Caco-2 (cell line): ENCODE measurements around the gene SH2B2. TPM values are rescaled to one million over a fixed set of nuclear protein-coding genes. Genes with fewer than 3 reads are reported as not detected.

Experiments
- BruUV-seq: library from RNA; stranded (reverse); fragments of 400-500 nt; replicated peaks from 2 replicates; lab custom pipeline; 2021; lab: Mats Ljungman, UMichigan
- CTCF ChIA-PET: fragments of 300-600 bp; sonication (Branson Sonifier 250); formaldehyde crosslinking; loops from one replicate; lab custom pipeline; 2022; ENCODE audit warnings: antibody characterized with exemption; lab: Charles Lee
- POLR2A ChIA-PET: fragments of 300-600 bp; sonication (Branson Sonifier 250); formaldehyde crosslinking; loops from one replicate; lab custom pipeline; 2022; ENCODE audit warnings: antibody characterized with exemption; lab: Charles Lee
- DNase-seq, 2 experiments: peaks; one replicate each; pipeline versions ENCODE4 v3.0.0 to v3.0.0-alpha.2; 2020 to 2022
- H3K27me3 ChIP-seq: replicated peaks from 2 replicates; pipeline ENCODE4 v1.6.0; 2011; ENCODE audit warnings: low read length; ENCODE audit not compliant: control insufficient read depth, insufficient read depth
- H3K36me3 ChIP-seq: 2 replicates; pipeline ENCODE4 v1.5.1; 2011; ENCODE audit warnings: low read length; ENCODE audit not compliant: control insufficient read depth, insufficient read depth
- H3K4me1 ChIP-seq: fragments of 250-450 bp; sonication (Bioruptor Pico); 2 replicates; pipeline ENCODE4 v1.5.1; 2020; ENCODE audit warnings: mild to moderate bottlenecking
- H3K4me3 ChIP-seq: 2 replicates; pipeline ENCODE4 v1.5.1; 2011; ENCODE audit warnings: low read depth, mild to moderate bottlenecking, control low read depth, low read length
- H3K9me3 ChIP-seq: fragments of 250-450 bp; sonication (Bioruptor Pico); 2 replicates; pipeline ENCODE4 v1.5.1; 2020; ENCODE audit warnings: mild to moderate bottlenecking, moderate library complexity
- H3K27ac Mint-ChIP-seq: one replicate; pipeline ENCODE4 v1.8.0; 2022; ENCODE audit warnings: mixed read lengths; ENCODE audit not compliant: unreplicated experiment
- H3K27me3 Mint-ChIP-seq: one replicate; pipeline ENCODE4 v1.8.0; 2022; ENCODE audit warnings: mixed read lengths; ENCODE audit not compliant: insufficient read depth, unreplicated experiment
- H3K36me3 Mint-ChIP-seq: one replicate; pipeline ENCODE4 v1.8.0; 2022; ENCODE audit warnings: mild to moderate bottlenecking, mixed read lengths; ENCODE audit not compliant: insufficient read depth, unreplicated experiment
- H3K4me1 Mint-ChIP-seq: one replicate; pipeline ENCODE4 v1.8.0; 2022; ENCODE audit warnings: low read depth, mixed read lengths; ENCODE audit not compliant: unreplicated experiment
- H3K4me3 Mint-ChIP-seq: one replicate; pipeline ENCODE4 v1.8.0; 2022; ENCODE audit warnings: mild to moderate bottlenecking, moderate library complexity, mixed read lengths; ENCODE audit not compliant: unreplicated experiment
- H3K9me3 Mint-ChIP-seq: one replicate; pipeline ENCODE4 v1.8.0; 2022; ENCODE audit warnings: mixed read lengths; ENCODE audit not compliant: unreplicated experiment
- intact Hi-C: fragments of 100-400 bp; cut with micrococcal nuclease; formaldehyde crosslinking; loops from one replicate; pipeline ENCODE4 v1.10.0; 2022; ENCODE audit not compliant: unreplicated experiment
- total RNA-seq: library from RNA; stranded (reverse); gene quantifications from 2 replicates; pipeline ENCODE4 v1.2.3, GENCODE V29; 2022
- TF ChIP-seq, protein P1 (sequence below), 2 experiments: fragments of 200-600 bp in 1 of 2; IDR thresholded peaks; 1 replicate in 1 of 2; 2 replicates in 1 of 2; pipeline versions ENCODE4 v1.5.1 to v1.8.0; 2011 to 2022; ENCODE audit warnings: antibody characterized with exemption in 1 of 2, control low read depth in 1 of 2, inconsistent platforms in 1 of 2, low read depth in 1 of 2, low read length in 1 of 2, mild to moderate bottlenecking in 1 of 2, moderate library complexity in 1 of 2; ENCODE audit not compliant: insufficient read depth in 1 of 2, severe bottlenecking in 1 of 2, unreplicated experiment in 1 of 2

SH2B2 gene
- total RNA-seq, 1 experiment from 2014 or later: 10.6 TPM

DNA sequence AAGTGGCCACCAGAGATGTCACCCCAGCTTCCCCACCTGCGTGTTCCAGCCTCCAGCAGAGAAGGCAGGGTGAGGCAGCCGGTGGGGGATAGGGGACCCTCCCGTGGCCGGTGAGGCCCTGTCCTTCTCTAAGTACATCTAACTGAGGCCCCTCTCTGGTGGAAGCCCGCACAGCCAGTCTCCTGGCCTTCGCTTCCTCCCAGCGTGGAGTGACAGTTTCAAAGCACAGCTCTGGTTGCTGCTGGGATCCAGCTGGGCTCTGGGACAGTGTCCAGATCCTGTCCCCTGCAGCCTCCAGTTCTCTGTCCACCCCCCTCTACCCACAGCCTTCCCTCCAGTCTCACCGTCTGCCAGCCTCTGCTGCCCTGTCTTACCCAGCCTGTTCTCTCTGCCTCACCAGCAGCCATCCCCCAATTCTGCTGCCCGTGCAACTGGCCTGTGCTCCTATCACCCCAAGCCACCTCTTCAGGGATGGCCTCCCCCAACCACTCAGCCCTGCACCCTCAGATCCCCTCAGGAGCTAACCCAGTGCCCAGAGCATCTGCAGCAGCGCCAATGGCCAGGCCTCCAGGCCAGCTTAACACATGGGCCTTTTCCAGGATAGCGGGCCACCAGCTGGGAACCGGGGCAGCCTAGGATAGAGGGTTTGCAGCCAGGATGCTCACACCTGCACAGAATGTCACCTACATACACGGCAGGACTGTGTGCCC lies 16.3 kb upstream of the SH2B2 start:
- BruUV-seq: no TSS peak
- Histone ChIP-seq H3K9me3 (no peaks in the 10 kb centered on the region), H3K4me3 (no peak overlapping the region), H3K27me3 (no peaks in the 10 kb centered on the region), H3K4me1 (peaks cover 10% of the 10 kb centered on the region), H3K36me3 (no peaks in the 10 kb centered on the region)
- Mint-ChIP-seq H3K4me1 (peaks cover 5% of the 10 kb centered on the region), H3K27ac (peak overlapping the region; percentile 37), H3K36me3 (peaks cover 21% of the 10 kb centered on the region), H3K27me3 (no peaks in the 10 kb centered on the region), H3K9me3 (no peaks in the 10 kb centered on the region), H3K4me3 (no peak overlapping the region)
- CTCF ChIA-PET: no interaction called here
- POLR2A ChIA-PET: no interaction called here
- TF ChIP-seq, protein P1, sequence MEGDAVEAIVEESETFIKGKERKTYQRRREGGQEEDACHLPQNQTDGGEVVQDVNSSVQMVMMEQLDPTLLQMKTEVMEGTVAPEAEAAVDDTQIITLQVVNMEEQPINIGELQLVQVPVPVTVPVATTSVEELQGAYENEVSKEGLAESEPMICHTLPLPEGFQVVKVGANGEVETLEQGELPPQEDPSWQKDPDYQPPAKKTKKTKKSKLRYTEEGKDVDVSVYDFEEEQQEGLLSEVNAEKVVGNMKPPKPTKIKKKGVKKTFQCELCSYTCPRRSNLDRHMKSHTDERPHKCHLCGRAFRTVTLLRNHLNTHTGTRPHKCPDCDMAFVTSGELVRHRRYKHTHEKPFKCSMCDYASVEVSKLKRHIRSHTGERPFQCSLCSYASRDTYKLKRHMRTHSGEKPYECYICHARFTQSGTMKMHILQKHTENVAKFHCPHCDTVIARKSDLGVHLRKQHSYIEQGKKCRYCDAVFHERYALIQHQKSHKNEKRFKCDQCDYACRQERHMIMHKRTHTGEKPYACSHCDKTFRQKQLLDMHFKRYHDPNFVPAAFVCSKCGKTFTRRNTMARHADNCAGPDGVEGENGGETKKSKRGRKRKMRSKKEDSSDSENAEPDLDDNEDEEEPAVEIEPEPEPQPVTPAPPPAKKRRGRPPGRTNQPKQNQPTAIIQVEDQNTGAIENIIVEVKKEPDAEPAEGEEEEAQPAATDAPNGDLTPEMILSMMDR (IDR thresholded peaks at IDR 0.05; ENCODE audit: insufficient read depth in 1 of 2, low read depth in 1 of 2, low read length in 1 of 2, severe bottlenecking in 1 of 2, unreplicated experiment in 1 of 2): no peak
- intact Hi-C loops: loop anchor here (5.0 kb wide), 1 partner anchor 453 kb away; the partner anchor contains the start of gene CUX1
- DNase-seq: no peak

DNA sequence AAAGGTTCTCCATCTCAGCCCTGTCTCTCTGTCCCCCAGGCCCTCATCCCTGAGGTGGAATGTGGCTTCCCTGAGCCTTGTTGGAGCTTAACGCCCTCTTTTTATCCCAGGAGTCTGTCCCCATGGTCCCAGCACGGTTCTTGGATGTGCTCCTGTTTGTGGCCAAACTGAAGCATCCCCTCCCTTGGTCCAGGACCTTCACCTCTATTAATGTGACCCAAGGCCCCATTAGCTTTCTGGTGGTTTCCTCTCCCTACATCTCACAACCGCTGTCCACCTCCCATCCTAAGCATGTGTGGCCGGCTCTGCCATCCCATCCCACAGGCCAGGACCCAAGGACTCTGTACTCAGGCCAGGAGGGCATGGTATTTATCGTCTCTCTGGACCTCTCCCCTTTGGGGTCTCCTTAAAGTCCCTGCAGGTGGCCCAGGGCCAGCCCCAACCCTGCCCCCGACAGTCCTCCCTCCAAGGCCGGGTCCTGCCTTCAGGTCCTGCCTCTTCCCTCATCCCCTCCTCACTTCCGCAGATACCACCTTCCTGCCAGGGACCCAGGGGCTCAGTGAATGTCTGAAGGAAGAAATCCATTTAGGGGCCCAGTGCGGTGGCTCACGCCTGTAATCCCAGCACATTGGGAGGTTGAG lies 15.4 kb upstream of the SH2B2 start:
- intact Hi-C loops: loop anchor here (5.0 kb wide), 1 partner anchor 454 kb away; the partner anchor contains the start of gene CUX1
- DNase-seq: no peak
- ChIA-PET POLR2A (no interaction called here), CTCF (no interaction called here)
- no peak overlapping the region for H3K27ac Mint-ChIP-seq
- BruUV-seq: no TSS peak
- TF ChIP-seq, protein P1 (IDR thresholded peaks at IDR 0.05; ENCODE audit: insufficient read depth in 1 of 2, low read depth in 1 of 2, low read length in 1 of 2, severe bottlenecking in 1 of 2, unreplicated experiment in 1 of 2): no peak
- no peaks in the 10 kb centered on the region for H3K27me3 ChIP-seq
- peaks cover 13% of the 10 kb centered on the region for H3K36me3 Mint-ChIP-seq
- H3K9me3 Mint-ChIP-seq: no peaks in the 10 kb centered on the region
- no peak overlapping the region for H3K4me3 Mint-ChIP-seq
- H3K9me3 ChIP-seq: no peaks in the 10 kb centered on the region
- H3K4me3 ChIP-seq: no peak overlapping the region
- H3K36me3 ChIP-seq: no peaks in the 10 kb centered on the region
- peaks cover 10% of the 10 kb centered on the region for H3K4me1 ChIP-seq
- no peaks in the 10 kb centered on the region for H3K27me3 Mint-ChIP-seq
- H3K4me1 Mint-ChIP-seq: peaks cover 5% of the 10 kb centered on the region

DNA sequence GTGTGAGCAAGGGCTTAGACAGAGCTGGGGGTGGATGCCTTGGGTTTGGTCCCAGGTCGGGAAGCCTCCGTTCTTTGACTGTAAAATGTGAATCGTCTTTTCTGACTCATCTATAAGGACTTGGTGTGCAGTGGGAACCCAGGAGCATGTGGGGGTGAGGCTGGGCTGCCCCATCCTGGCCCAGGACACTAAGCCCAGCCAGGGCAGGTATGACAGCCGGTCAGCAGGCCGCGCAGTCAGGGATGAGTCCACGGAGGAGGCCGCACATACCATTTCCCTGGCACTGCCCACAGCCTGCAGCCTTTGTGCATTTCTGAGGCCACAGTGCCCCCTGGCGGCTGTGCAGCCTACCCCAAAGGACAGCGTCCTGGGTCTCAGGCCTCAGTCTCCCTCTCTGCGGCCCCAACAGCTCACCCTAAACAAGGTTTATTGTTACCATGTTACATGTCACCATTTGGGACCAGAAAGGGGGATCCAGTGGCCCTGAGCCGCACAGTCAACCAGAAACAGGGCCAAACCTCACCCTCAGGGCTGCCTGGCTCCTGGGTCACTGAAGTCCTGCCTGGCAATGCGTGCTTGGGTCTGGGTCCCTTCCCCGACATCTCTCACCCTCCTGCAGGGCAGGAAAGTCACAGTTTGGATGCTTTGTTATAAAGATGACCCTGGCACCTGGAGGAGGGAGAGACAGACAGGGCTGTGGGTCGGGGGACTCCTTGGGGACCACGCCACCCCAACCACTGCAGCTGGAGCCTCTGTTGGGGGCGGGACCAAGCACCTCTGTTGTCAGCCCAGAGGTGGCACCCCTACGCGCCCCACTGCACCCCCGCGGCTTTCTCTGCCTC lies 14.4 kb upstream of the SH2B2 start:
- ChIA-PET POLR2A (no interaction called here), CTCF (interaction anchor here (0.8 kb wide), 1 partner anchor 92 kb away, joined by 3 read pairs; no protein-coding TSS in a partner anchor)
- Histone ChIP-seq H3K9me3 (no peaks in the 10 kb centered on the region), H3K4me1 (peaks cover 10% of the 10 kb centered on the region), H3K36me3 (no peaks in the 10 kb centered on the region), H3K4me3 (no peak overlapping the region), H3K27me3 (no peaks in the 10 kb centered on the region)
- intact Hi-C loops: loop anchor here (1.0 to 5.0 kb wide), 3 partner anchors 455 to 729 kb away; partner anchors contain the start of gene CUX1
- H3K4me1 Mint-ChIP-seq: peaks cover 5% of the 10 kb centered on the region
- H3K36me3 Mint-ChIP-seq: peaks cover 6% of the 10 kb centered on the region
- H3K9me3 Mint-ChIP-seq: no peaks in the 10 kb centered on the region
- BruUV-seq: no TSS peak
- DNase-seq: peak; percentile 70 to 83
- H3K27ac Mint-ChIP-seq: peak overlapping the region; percentile 42
- TF ChIP-seq, protein P1 (IDR thresholded peaks at IDR 0.05; ENCODE audit: insufficient read depth in 1 of 2, low read depth in 1 of 2, low read length in 1 of 2, severe bottlenecking in 1 of 2, unreplicated experiment in 1 of 2): peak; percentile 78 to 96
- H3K27me3 Mint-ChIP-seq: no peaks in the 10 kb centered on the region
- H3K4me3 Mint-ChIP-seq: no peak overlapping the region
